KOPT-K1 (cell line): ENCODE measurements around the gene PAFAH2.
"Not testable (repeated sequence)": the region's sequence is repeated elsewhere in the genome, so short reads cannot be mapped to it uniquely, and the experiment has no call there.

Source experiments
- H3K27ac ChIP-seq: fragments of 200-600 bp; sonication (generic); 2 replicates; pipeline ENCODE4 v1.5.1; 2016; ENCODE audit warnings: antibody characterized with exemption, mild to moderate bottlenecking, low read depth, low read length; ENCODE audit not compliant: poor library complexity, severe bottlenecking
- H3K36me3 ChIP-seq: fragments of 200-600 bp; sonication (generic); 2 replicates; pipeline ENCODE4 v1.5.1; 2017; ENCODE audit warnings: antibody characterized with exemption, mild to moderate bottlenecking, low read length, moderate library complexity; ENCODE audit not compliant: insufficient read depth
- H3K9me3 ChIP-seq: fragments of 200-600 bp; sonication (generic); 2 replicates; pipeline ENCODE4 v1.5.1; 2017; ENCODE audit warnings: antibody characterized with exemption, low read length, mild to moderate bottlenecking; ENCODE audit not compliant: insufficient read depth, poor library complexity, severe bottlenecking

The PAFAH2 gene

DNA sequence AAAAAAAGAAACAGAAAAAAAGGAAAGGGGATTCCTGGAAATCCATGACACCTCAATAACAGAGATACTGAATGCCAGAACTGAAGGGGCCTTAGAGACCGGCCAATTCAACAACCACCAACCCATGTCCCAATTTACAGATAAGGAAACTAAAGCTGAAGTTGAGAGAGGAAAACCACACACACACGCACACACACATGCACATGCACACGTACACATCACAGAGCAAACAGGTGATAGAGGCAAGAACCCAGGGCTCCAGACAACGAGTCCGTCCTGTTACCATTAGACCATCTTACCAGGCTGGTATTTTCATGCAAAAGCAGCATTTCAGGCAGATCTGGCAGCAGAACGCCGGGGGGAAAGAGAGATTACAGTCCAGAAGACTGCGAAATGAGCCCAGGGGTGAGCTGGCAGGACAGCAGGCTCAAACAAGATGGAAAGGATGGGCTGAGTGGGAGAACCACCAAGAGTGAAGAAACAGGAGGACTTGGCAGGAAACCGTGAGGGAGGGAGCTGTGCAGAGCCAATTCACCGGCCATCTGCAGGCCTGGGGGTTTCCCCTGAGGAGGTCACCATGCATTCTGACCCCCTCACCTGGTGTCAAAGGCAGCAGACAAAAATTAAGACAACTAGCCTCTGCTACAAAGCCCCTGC lies 43.5 kb downstream of the PAFAH2 start:
- no peaks in the 10 kb centered on the region for H3K9me3 ChIP-seq
- no peak overlapping the region for H3K27ac ChIP-seq

DNA sequence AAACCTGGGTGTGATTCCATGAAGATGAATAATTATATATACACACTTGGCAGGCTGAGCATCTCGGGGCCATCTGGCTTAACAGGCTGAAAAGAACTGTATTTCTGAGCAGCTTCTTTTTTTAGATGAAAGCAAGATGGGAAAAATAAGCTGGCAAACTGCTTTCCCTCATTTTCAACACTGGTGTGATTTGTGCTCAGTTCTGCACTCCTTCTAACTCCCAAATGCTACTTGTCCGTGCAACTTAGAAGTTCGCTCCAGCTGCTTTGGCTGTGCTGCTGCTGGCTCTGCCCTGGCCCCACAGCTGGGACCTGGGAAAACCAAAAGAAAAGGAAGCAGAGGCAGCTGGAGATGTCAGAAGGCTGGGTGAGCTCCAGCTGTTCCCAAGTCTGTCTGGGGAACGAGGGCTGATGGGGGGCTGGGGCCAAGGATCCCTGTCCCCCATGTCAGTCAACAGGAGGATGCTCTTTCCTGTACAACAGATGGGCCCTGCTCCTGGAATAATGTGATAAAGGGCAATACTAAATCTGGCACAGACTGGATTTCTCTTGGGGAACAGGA lies 44.9 kb downstream of the PAFAH2 start:
- H3K27ac ChIP-seq = no peak overlapping the region
- peaks cover 3% of the 10 kb centered on the region for H3K36me3 ChIP-seq
- H3K9me3 ChIP-seq = no peaks in the 10 kb centered on the region

More for the DNA sequence above, 43.5 kb downstream of the PAFAH2 start:
- peaks cover 17% of the 10 kb centered on the region for H3K36me3 ChIP-seq

DNA sequence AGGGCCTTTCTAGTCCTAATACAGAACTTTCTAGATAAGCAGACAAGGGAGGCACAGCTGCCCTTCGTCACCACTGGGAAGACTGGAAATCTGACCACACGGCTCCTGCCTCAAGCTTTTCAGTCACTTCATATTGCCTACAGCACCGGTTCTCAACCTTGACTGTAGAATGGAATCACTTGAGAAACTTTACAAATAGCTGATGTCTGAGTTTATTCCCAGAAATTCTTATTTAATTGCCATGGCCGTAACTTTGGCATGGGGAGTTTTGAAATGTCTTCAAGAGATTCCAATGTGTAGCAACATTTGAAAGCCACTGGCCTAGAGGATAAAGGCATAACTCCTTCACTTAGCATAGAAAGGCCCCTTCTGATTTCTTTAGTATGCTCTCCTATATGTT lies 49.2 kb downstream of the PAFAH2 start:
- H3K27ac ChIP-seq = no peak overlapping the region
- H3K36me3 ChIP-seq = no peaks in the 10 kb centered on the region
- H3K9me3 ChIP-seq = peaks cover 7% of the 10 kb centered on the region

DNA sequence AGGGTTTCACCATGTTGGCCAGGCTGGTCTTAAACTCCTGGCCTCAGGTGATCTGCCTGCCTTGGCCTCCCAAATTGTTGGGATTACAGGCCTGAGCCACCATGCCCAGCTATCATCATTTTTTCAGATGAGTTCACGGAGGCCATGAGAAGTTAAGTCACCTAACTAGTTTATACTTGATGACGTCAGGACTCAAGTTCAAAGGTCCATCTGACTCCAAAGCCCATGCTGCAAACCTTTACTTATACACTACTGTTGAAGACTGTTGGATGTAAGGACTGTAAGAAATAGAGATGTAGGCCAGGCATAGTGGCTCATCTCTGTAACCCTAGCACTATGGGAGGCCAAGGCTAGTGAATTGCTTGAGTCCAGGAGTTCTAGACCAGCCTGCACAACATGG lies 50.8 kb downstream of the PAFAH2 start:
- Histone ChIP-seq H3K9me3 (peaks cover 14% of the 10 kb centered on the region), H3K36me3 (no peaks in the 10 kb centered on the region), H3K27ac (no peak overlapping the region)

DNA sequence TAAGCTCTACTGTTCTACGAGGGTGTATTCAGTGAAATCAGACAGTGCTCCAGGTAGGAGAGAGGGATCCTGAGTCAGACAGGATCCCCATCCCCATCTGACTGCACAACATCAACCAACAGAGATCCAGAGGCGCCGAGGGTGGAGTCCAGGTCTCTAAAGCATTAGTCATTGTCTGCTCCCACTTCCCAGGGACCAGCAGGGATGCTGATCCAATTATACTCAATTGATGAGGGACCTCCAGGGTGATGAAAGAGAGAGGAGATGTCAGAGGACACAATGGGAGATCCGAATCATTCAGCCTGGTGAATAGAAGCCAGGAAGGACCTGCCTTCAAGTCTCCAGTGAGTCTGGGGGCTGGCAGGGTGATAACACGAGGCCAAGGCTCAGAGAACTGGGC lies 52.1 kb downstream of the PAFAH2 start:
- no peak overlapping the region for H3K27ac ChIP-seq

DNA sequence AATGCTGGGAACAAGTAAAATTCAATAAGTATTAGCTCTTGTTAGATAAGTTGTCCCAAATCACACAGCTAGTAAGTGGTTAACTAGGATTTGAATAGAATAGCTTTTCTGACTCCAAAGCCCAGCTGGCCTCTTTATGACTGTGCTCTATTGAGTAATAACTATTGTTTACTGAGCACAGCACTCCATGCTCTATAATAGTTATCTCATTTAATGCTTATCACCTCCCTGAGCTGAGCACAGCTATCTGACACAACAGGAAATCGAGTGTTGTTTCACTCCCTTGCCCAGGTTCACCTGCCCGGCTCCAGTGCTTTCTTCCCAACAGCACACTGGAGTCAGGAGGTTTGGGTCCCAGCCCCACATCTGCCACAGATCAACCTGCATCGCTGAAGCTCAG lies 52.9 kb downstream of the PAFAH2 start:
- Histone ChIP-seq H3K36me3 (no peaks in the 10 kb centered on the region), H3K9me3 (peaks cover 14% of the 10 kb centered on the region), H3K27ac (no peak overlapping the region)

More for the DNA sequence above, 52.1 kb downstream of the PAFAH2 start:
- Histone ChIP-seq H3K36me3 (no peaks in the 10 kb centered on the region), H3K9me3 (peaks cover 14% of the 10 kb centered on the region)

DNA sequence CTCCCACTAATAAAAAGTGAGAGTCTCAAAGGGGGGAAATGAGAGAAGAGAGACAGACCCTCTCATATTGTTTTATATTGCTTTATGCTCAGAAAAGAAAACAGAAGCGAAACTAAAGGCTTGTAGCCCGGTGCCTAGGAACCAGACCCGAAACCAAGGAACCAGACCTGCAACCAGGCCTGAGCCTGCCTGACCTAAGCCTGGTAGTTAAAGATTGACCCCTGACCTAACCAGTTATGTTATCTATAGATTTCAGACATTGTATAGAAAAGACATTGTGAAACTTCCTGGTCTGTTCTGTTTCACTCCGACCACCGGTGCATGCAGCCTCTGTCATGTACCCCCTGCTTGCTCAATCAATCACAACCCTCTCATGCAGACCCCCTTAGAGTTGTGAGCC lies 54.4 kb downstream of the PAFAH2 start:
- H3K27ac ChIP-seq, H3K36me3 ChIP-seq: not testable (repeated sequence)
- peaks cover 14% of the 10 kb centered on the region for H3K9me3 ChIP-seq

DNA sequence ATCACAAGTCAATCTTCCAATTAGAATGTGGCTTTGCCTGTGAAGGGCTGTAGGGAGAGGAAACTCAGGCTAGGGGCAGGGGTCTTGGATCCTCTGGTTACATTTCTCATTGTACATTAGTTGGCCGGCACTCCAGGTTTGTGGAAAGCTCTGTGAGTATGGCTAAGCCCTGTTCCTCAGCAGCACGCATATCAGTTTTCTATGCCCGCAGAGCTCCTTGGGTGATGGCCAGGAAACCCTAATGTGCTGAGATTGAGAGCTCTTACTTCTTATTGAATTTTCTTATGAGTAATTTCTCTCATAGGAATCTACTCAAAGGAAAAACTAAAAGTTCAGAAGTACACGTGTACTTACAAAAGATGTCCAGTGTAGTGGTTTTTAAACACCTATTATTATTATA lies 60.9 kb downstream of the PAFAH2 start:
- H3K36me3 ChIP-seq = no peaks in the 10 kb centered on the region
- no peak overlapping the region for H3K27ac ChIP-seq
- H3K9me3 ChIP-seq = no peaks in the 10 kb centered on the region

DNA sequence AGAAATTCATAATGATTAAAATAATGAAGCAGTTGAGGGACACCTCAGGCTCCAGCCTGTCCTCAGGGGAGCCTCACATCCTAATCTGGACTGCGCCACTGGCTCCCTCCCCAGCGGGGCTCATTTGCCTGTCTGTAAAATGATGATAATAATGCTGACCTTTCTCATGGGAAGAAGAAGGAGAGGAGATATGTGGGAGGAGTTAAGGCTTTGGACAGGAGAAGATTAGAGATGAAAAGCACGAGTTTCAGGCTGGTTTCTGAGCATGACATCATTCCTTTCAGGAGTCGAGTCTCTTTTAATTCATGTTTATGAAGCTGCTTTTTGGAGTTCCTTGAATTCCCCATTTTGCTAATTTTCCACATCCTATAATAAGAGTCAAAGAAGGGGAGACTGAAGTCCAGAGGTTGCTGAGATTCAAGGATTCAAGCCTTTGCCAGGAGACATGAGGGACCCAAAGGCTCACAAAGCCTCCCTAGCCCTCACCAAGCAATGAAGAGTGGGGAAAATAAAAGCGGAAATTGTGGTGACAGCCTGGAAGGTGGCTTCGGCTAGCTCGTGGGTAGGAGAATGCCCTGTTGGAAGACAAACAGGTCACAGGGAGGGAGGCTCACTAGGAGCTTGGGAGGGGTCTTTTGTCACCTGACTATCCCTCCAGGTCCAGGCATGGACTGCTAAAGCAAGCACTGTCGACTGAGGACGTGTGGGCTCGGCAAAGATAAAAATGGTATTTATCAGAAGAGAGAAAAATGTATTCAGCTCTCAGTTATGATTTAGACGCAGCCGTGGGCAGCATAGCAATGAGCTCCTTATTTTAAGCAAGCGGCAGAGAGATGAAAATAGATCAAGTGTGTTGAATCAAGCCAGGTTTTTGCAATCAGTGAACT lies 64.1 kb downstream of the PAFAH2 start:
- no peaks in the 10 kb centered on the region for H3K36me3 ChIP-seq
- no peaks in the 10 kb centered on the region for H3K9me3 ChIP-seq
- H3K27ac ChIP-seq = no peak overlapping the region

DNA sequence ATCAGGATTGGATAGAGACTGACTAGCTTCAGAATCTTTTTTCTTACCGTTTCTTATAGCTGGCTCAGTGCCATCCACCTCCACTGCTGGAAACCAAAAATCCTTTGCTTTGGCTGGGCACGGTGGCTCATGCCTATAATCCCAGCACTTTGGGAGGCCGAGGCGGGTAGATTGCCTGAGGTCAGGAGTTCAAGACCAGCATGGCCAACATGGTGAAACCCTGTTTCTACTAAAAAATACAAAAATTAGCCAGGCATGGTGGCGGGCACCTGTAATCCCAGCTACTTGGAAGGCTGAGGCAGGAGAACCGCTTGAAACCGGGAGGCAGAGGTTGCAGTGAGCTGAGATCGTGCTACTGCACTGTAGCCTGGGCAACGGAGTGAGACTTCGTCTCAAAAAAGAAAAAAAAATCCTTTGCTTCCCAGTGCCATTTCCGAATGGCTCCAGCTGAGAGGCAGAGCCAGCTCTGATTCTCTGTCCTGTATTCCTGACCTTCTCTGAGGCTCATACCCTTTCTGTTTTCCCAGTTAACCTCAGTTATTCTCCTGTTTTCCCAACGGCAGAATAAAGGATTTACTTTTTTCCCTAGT lies 65.0 kb downstream of the PAFAH2 start:
- H3K9me3 ChIP-seq, H3K36me3 ChIP-seq, H3K27ac ChIP-seq: not testable (repeated sequence)

DNA sequence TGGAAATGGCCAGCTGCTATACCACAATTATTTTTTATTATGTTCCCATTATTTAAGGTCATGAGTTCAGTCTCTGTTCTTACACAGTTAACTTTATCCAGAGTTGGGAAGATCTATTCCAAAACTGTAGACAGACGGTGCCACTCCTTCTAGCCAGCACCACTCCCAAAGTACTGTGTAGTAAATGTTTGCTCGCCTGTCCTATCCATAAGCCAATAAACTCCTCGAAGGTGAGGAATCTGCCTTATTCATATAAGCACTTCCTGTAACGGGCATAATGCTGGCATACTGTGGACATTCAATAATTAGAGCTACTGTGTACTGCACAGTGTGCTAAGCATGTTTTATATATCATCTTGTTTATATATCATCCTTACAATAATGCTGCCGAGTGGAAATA lies 65.5 kb downstream of the PAFAH2 start:
- no peaks in the 10 kb centered on the region for H3K9me3 ChIP-seq
- no peak overlapping the region for H3K27ac ChIP-seq
- H3K36me3 ChIP-seq = no peaks in the 10 kb centered on the region

DNA sequence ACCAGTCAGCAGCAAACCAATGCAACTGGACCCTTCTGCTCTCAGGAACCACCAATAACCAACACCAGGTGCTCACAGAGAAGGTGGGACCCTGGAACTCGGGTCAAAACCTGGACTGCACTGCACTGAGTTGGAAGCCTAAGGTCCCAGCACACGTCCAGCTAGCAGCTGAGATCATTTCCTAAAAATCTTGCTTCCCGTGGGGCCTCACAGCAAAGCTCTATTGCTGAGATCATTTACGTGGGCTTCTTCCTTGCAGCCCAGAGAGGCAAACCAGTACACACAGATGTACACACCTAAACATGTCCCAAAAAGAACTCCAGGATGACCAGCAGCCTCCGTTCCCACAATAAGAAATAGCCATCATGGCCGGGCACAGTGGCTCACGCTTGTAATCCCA lies 68.8 kb downstream of the PAFAH2 start:
- no peaks in the 10 kb centered on the region for H3K9me3 ChIP-seq
- H3K36me3 ChIP-seq = no peaks in the 10 kb centered on the region
- no peak overlapping the region for H3K27ac ChIP-seq

DNA sequence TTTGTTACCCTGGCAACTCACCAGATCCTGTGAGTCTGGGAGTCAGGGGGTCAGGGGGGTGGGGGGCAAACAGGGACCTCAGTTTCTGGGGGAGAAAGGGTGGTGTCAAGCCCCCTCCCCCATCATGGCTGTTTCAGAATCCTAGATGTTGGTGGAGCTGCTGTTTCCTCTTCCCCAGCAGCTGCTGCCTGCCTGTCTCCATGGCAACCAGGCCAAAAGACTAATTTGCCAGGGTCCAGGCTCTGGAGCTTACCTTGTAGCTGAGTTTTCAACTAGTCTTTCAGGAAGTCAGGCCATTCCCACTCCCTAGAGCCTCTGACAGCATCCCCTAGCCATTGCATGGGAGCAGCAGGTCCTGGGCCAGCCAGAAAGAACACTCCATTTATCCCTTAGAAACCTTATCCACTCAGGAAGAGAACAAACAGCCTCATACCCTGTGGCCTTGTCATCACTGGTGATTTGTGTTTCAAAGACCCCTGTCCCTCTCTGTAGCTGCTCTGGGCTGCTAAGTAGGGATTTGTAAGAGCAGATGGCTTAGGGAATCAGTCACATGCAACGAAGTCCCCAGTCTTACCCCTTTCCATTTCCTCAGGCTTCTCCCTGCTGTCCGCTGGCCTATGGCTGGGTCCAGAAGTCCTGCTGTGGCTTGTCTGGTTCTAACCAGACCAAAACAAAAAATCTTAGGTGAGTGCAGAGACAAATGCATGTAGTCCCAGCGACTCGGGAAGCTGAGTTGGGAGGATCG lies 70.2 kb downstream of the PAFAH2 start:
- Histone ChIP-seq H3K27ac (no peak overlapping the region), H3K9me3 (no peaks in the 10 kb centered on the region), H3K36me3 (no peaks in the 10 kb centered on the region)

DNA sequence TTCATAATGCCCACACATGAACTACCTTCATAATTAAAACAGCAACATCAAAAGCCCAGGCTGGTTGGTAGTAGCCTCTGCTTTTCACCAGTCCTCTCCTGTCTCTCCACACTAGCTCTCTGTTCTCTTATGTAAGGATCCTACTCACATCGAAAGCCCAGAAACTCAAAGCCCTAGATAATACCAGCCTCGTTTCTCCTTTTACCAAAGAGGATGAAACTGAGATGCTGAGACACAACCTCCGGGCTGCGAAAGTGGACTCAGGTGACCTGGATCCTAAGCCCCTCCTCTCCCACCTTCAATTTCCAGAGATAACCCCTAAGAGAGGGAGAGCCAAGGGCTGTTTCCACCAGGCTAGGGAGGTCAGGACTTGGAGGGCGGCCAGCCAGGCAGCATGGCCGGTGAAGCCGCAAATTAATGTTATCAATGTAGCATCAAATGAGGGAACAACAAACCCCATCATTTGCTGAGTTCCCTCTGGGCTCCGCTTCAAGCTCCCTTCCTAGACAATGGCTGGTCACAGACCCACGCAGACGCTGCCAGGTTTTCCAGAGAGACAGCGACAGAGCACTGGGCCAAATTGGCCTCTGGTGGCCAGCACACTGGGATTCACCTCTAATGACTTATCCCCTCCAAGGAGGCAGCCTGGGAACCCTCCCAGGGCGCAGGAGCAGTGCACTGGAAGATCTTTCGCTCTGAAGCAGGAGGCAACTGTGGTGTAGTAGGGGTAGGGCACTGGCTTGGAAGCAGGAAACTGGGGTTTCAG lies 70.9 kb downstream of the PAFAH2 start:
- Histone ChIP-seq H3K27ac (no peak overlapping the region), H3K9me3 (no peaks in the 10 kb centered on the region), H3K36me3 (no peaks in the 10 kb centered on the region)
